Kidney (tissue), 14 donors: ENCODE results near the gene PRKAG2. TPM values are rescaled to one million over a fixed set of nuclear protein-coding genes. Genes with fewer than 3 reads are reported as not detected.

Experiments
- DNase-seq, 5 donors: peaks; one replicate each; pipeline ENCODE4 v3.0.0-alpha.2; 2013 to 2020
- FAIRE-seq: peaks from 2 replicates; lab custom pipeline; 2012; peaks lifted over from hg19 to GRCh38; lab: Jason Lieb, UNC
- H3K27ac ChIP-seq, 2 donors: one replicate each; pipeline ENCODE4 v1.7.0; 2013; ENCODE audit warnings: low read depth in 2 of 2, low read length in 2 of 2, inconsistent platforms in 1 of 2
- H3K27me3 ChIP-seq: one replicate; pipeline ENCODE4 v1.7.1; 2013; ENCODE audit warnings: low read length, inconsistent platforms; ENCODE audit not compliant: control insufficient read depth, insufficient read depth
- H3K36me3 ChIP-seq, 3 donors: one replicate each; pipeline versions ENCODE4 v1.7.0 to v1.7.1; 2013; ENCODE audit warnings: low read length in 3 of 3, control low read depth in 1 of 3, inconsistent platforms in 1 of 3; ENCODE audit not compliant: insufficient read depth in 3 of 3, control insufficient read depth in 2 of 3
- H3K4me1 ChIP-seq, 3 donors: one replicate each; pipeline versions ENCODE4 v1.7.0 to v1.7.1; 2013; ENCODE audit warnings: low read length in 3 of 3, inconsistent platforms in 1 of 3, low read depth in 1 of 3; ENCODE audit not compliant: control insufficient read depth in 2 of 3, insufficient read depth in 2 of 3
- H3K4me3 ChIP-seq, 3 donors: one replicate each; pipeline versions ENCODE4 v1.7.0 to v1.8.1; 2013; ENCODE audit warnings: low read length in 3 of 3, control low read depth in 1 of 3, inconsistent platforms in 1 of 3
- H3K9ac ChIP-seq, 3 donors: one replicate each; pipeline versions ENCODE4 v1.7.0 to v1.7.1; 2013; ENCODE audit warnings: low read length in 3 of 3, control low read depth in 1 of 3, inconsistent platforms in 1 of 3
- H3K9me3 ChIP-seq, 3 donors: one replicate each; pipeline versions ENCODE4 v1.7.0 to v1.7.1; 2013; ENCODE audit warnings: low read length in 3 of 3, control low read depth in 1 of 3, inconsistent platforms in 1 of 3; ENCODE audit not compliant: control insufficient read depth in 2 of 3, insufficient read depth in 1 of 3
- CTCF ChIP-seq: IDR thresholded peaks from 3 replicates; pipeline ENCODE4 v1.5.1; 2012; ENCODE audit warnings: mild to moderate bottlenecking, moderate library complexity, borderline replicate concordance; ENCODE audit not compliant: insufficient read depth; ENCODE audit errors: extremely low read depth
- intact Hi-C: fragments of 100-400 bp; cut with DNase I; formaldehyde crosslinking; loops from one replicate; pipeline ENCODE4 v1.11.1; 2022
- polyA plus RNA-seq: library from polyadenylated mRNA; stranded (reverse); fragments of 350-450 nt; fragmentation: Illumina TruSeq; extraction: RNeasy Lipid Tissue Mini Kit (QIAGEN cat#74804); gene quantifications from one replicate; pipeline ENCODE4 v1.2.3, GENCODE V29; 2014; ENCODE audit warnings: low read depth, low replicate concordance; ENCODE audit not compliant: insufficient read depth
- total RNA-seq: library from RNA; stranded (reverse); fragmentation: NEBNext Ultra II Directional; extraction: Animal tissue kit (Norgen Biotek cat#: 25700); gene quantifications from one replicate; pipeline ENCODE4 v1.2.1, GENCODE V29; 2021
- donor health status: control.
- donor health status: control.
- donor health status: control.
- donor health status: control.
- donor health status: control.
- donor health status: DM: yes; HTN: yes; CAD: no.
- donor health status: Normal renal cell carcinoma (clear cell type).

The PRKAG2 gene
- total and polyA plus RNA-seq, 2 donors from 2014 or later = 40.7 to 40.9 TPM

GRCh38 chr7:151723321-151723720 lies 153.6 kb downstream of the PRKAG2 start:
- Histone ChIP-seq H3K27ac (no peak overlapping the region), H3K9me3 (no peaks in the 10 kb centered on the region), H3K27me3 (no peaks in the 10 kb centered on the region), H3K4me1 (peaks cover 0 to 14% (median 0%) of the 10 kb centered on the region in 3 donors), H3K36me3 (no peaks in the 10 kb centered on the region), H3K9ac (no peak overlapping the region), H3K4me3 (no peak overlapping the region)
- FAIRE-seq = no peak
- DNase-seq = no peak
- no peak for TF ChIP-seq CTCF
- intact Hi-C loops = no loop called here

GRCh38 chr7:151722533-151722932 lies 154.4 kb downstream of the PRKAG2 start:
- TF ChIP-seq CTCF = no peak
- Histone ChIP-seq H3K36me3 (no peaks in the 10 kb centered on the region), H3K4me1 (peaks cover 0 to 22% (median 0%) of the 10 kb centered on the region in 3 donors), H3K9ac (no peak overlapping the region), H3K9me3 (no peaks in the 10 kb centered on the region), H3K27me3 (no peaks in the 10 kb centered on the region), H3K4me3 (no peak overlapping the region), H3K27ac (no peak overlapping the region)
- intact Hi-C loops = no loop called here
- DNase-seq (no peak), FAIRE-seq (no peak)

GRCh38 chr7:151721694-151722093 lies 155.2 kb downstream of the PRKAG2 start:
- FAIRE-seq (no peak), DNase-seq (no peak)
- no peaks in the 10 kb centered on the region for H3K27me3 ChIP-seq
- no peak overlapping the region for H3K27ac ChIP-seq
- peaks cover 0 to 20% (median 2%) of the 10 kb centered on the region in 3 donors for H3K4me1 ChIP-seq
- H3K36me3 ChIP-seq = no peaks in the 10 kb centered on the region
- no peaks in the 10 kb centered on the region for H3K9me3 ChIP-seq
- peak overlapping the region in 1 of 3 donors; percentile 31 for H3K9ac ChIP-seq
- TF ChIP-seq CTCF = no peak
- intact Hi-C loops = no loop called here
- H3K4me3 ChIP-seq = no peak overlapping the region

- TF ChIP-seq CTCF = no peak
- H3K4me1 ChIP-seq = peaks cover 0 to 23% (median 7%) of the 10 kb centered on the region in 3 donors
- DNase-seq (no peak), FAIRE-seq (no peak)
- no peaks in the 10 kb centered on the region for H3K27me3 ChIP-seq
- H3K36me3 ChIP-seq = no peaks in the 10 kb centered on the region
- no peak overlapping the region for H3K4me3 ChIP-seq
- no peak overlapping the region for H3K27ac ChIP-seq
- no peaks in the 10 kb centered on the region for H3K9me3 ChIP-seq
- intact Hi-C loops = no loop called here
- H3K9ac ChIP-seq = peak overlapping the region in 1 of 3 donors; percentile 31
Measured at GRCh38 chr7:151721236-151721635, 155.7 kb downstream of the PRKAG2 start.
